UCSD-AML1 (cell line): ENCODE measurements around the gene MAGI1.

Experiments
- DNase-seq: peaks from one replicate; lab custom pipeline; 2025; ENCODE audit not compliant: unreplicated experiment; lab: John Stamatoyannopoulos, UW

The MAGI1 gene

DNA sequence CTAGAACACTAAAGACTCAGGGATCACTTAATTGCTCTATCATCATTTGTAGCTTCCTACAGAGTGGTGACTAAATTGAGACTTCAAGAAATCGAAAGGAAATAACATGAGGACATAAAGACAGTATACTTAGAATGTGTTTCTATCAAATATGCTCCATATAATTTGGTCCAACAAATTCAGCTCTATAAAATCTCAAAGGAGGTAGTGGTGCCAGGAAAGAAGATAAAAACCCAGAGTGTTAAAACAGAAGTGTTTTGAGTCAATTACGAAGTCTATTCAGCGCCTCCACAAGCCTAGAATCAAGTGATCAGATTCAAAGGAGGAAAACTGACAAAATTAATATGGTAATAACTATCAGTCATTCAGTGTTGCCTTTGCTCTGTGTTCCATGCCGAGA, 22.9 kb downstream of the MAGI1 start:
- no peak for DNase-seq

DNA sequence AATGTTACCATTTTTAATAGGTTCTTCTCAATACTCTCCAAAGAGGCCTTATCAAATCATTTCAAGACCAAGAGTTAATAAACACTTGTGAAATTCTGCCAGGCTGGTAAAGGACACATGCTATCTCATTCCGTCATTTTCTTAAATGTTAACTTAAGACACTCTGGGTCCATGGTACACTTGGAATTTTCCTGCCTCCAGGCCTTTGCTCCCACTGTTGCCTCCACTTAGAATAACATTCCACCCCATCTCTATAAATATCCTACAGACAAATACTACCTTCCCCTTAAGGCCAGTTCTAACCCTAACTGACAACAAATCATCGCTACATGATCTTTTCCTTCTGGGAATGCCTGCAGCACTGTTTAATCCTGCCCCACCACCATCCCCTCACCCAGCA, 24.1 kb downstream of the MAGI1 start:
- DNase-seq, result no peak

DNA sequence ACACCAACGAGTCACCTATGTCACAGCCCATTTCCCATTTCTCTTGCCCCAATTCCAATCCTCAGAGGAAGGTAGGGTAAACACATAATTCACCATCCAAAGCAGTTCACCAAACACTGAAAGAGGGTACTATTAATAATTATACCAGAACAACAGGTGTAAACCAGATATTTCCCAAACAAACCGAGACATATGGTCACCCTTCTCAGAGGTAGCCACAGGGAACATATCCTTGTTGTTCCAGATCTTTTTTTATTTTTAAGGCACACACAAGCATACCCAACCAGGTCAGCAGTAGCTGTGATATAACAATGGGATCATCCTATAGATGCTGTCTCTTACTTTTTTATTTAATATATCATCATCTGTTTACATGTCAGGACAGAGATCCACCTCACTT, 24.7 kb downstream of the MAGI1 start:
- DNase-seq, result no peak

- no peak for DNase-seq
Observed at GRCh38 chr3:66012711-66013110, 26.0 kb downstream of the MAGI1 start.

DNA sequence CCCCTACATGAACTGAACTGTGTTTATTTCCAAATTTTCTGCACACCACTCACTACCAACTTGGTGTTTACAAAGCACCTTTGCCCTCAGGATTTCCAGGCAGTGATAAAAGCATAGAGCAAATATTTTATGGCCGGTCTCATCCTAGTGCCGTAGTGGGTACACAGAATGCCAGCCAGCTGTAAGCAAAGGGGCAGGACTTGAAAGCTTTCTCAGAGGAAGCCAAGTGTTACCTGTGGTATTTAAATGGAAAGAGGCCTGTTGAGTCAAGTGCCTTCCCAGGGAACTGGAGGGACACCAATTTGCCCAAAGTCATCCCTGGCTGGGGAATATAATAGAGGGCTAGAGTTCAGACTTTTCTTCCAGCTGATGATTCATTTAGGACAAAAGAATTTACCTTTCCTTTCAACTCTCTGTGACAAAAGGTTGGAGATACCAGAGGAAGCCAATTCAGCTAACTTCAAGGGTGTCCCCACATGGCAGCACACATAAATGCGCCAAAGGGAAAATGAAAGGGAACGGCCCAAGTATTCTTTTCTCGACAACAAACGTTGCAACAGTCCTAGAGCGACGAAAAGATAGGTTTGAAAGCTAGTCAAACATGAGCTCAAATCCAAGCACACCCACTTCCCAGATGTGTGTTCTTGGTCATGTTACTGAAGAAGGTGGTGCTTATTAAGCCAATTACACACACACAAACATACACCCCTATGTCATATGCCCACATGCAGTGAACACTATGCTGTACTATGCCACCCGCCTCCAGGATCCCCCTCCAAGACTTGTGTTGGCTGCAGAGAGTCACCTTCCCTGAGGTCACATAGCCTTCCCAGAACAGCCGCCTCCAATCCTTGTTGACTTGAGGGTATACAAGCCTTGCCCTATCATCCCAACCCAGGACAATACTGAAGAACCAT, 27.7 kb downstream of the MAGI1 start:
- DNase-seq, result no peak

- no peak for DNase-seq
Observed at GRCh38 chr3:66010348-66010738, 28.4 kb downstream of the MAGI1 start.

DNA sequence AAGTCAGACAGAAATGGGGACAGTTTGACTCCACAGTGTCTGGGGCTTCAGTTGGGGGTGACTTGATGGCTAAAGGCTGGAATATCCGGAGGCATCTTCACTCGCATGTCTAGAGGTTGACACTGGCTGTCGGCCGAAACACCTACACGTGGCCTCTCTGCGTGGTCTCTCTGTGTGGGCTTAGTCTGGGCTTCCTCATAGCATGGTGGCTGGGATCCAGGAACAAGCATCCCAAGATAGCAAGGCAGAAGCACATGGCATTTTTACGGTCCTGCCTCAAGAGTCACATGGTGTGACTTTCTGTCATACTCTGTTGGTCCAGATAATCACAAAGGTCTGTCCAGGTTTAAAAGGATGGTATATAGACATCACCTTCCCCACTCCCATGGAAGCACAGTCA, 34.5 kb downstream of the MAGI1 start:
- DNase-seq, result no peak

- no peak for DNase-seq
Observed at GRCh38 chr3:66001626-66002025, 37.1 kb downstream of the MAGI1 start.

DNA sequence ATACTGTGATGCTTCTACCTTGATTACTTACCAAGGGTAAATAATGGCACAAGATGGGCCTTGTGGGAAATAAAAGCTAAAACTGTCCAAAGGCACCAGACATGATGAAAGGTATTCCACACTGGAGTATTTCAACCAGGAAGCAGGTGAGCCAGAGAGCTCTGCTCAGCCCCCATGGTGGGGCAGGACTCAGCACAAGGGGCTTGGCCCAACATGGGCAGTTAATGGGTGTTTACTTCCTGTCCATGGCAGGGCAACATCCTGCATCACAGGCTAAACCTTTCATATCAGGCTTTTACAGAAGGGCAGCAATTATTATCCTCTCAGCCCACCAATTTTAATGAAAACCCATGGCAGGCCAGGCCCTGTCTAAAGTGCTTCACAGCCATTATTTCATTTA, 38.2 kb downstream of the MAGI1 start:
- DNase-seq, result no peak

GRCh38 chr3:65999606-66000005, 39.1 kb downstream of the MAGI1 start:
- DNase-seq, result no peak

DNA sequence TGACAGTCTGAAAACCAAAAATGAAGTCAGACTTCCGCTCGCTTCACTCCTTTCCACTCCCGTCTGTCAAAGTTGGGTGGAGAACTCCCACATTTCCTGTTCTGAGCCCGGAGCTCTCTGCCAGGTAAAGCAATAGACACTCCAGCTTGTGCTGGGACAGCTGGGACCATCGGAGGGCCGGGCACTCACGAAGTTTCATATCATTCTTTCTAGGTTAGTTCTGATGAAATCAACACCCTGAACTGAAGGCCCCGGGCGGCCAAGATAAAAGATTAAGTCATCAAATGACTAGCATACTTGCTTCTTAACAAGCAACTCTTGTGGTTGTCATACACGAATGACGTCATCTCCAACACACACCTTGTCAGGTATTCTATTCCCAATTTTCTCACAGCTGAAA, 42.1 kb downstream of the MAGI1 start:
- DNase-seq, result peak; percentile 12

- no peak for DNase-seq
Observed at GRCh38 chr3:65995515-65995914, 43.2 kb downstream of the MAGI1 start.

- no peak for DNase-seq
Observed at GRCh38 chr3:65995030-65995429, 43.7 kb downstream of the MAGI1 start.

DNA sequence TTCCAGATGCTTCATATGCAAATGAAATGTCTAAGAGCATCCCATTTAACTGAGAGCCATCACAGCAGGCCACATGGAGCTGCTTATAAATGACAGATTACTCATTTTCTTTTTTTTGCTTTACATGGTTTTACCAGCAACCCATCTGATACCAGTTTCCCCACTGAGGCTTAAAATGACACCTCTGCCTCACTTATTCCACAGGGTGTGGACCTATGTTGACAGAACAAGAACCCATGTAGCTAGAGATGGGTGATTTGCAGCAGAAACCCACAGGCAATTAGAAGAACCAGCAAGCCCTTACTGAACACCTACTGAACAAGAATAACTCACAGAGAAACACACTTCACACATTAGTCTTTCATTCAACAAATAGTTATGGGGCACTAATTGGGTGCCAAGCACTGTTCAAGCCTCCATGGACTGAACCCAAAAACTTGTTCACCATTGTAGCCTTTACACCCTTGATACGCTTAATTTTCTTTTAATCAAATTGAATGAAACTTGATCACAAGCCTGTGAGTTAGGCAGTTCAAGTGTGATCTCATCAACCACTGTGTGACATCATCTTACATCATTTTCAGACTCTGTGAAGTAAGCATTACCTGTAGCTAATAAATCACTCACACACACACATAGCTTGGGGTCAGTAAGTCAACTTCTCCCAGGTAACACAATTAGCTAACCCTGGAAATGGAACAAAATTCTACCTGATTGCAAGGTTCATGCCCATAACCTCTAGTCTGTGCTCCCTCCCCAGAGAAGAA, 45.4 kb downstream of the MAGI1 start:
- no peak for DNase-seq

DNA sequence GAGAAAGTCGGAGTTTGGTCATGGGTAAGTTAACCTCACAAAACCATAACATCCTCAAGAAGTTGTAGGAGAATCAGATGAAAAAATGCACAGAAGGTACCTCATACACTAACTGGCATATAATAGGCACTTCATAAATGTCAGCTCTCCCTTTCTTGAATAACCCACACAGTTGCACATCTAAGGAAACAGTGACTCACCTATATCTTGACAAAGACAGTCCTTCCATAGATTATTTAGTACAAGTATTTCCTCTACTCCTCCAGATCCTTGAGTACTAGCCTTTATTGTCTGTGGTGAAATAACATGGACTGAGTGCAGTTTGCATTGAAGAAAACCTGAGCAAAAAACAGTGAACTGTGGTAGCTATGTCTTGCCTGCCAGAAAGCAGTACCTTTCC, 46.6 kb downstream of the MAGI1 start:
- no peak for DNase-seq

GRCh38 chr3:65988411-65989180, 50.1 kb downstream of the MAGI1 start:
- no peak for DNase-seq

- DNase-seq, result no peak
Observed at GRCh38 chr3:65986285-65986684, 52.4 kb downstream of the MAGI1 start.

GRCh38 chr3:65984975-65985374, 53.7 kb downstream of the MAGI1 start:
- no peak for DNase-seq

DNA sequence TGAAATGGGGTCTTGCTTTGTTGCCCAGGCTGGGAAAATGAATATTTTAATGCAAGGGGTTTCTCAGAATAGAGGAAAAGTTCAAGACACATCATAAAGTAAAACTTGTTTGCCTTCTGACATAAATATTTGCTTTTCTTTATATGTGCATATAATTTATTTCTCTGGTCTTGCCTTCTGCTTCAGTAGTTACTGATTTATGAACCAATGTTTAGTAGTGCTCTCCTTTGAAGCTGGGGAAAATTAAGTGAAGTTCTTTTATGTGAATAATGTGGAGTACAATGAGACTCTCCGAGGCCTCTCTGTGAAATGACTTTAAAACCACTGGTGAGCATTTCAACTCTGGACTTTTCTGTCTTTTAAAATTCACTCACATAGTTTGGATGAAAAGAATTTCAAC, 55.6 kb downstream of the MAGI1 start:
- no peak for DNase-seq

DNA sequence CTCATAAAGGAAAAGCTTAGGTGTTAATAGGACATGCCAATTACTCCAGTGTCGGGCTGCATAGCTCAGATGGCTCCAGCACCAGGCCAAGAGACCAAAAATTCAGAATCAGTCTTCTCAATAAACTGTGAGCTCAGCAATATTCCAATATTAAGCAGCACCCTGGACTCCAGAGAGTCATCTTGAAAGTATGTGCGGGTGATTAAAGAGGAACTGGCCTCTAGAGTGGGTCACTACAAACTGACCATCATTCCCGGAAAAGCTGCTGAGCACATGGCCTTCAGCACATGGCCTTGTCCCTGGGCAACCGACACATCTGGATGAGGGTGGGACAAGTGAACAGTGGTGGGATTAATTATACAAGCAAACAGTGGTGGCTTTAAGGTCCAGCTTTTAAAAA, 59.0 kb downstream of the MAGI1 start:
- no peak for DNase-seq

GRCh38 chr3:65979162-65979561, 59.6 kb downstream of the MAGI1 start:
- no peak for DNase-seq

GRCh38 chr3:65978116-65978515, 60.6 kb downstream of the MAGI1 start:
- DNase-seq, result no peak
